ENCODE measurements around the gene EPB41L3.

EPB41L3 gene

GRCh38 chr18:5422626-5423025 is 121.2 kb downstream of the EPB41L3 start:
- Histone ChIP-seq H3K4me2 (ENCODE audit: low read length) (no peak overlapping the region), H3K36me3 (replicated peaks; ENCODE audit: low read depth, low read length) (no peaks in the 10 kb centered on the region), H3K9ac (ENCODE audit: low read length) (no peak overlapping the region), H3K9me3 (ENCODE audit: insufficient read depth, low read length) (no peaks in the 10 kb centered on the region), H4K20me1 (ENCODE audit: insufficient read depth, low read length) (no peaks in the 10 kb centered on the region), H3K4me3 (ENCODE audit: low read length) (no peak overlapping the region), H3K27me3 (ENCODE audit: low read depth, low read length) (no peaks in the 10 kb centered on the region), H3K4me1 (ENCODE audit: low read length) (no peaks in the 10 kb centered on the region), H3K27ac (ENCODE audit: low read length) (no peak overlapping the region), H2AFZ (ENCODE audit: low read depth, low read length) (no peak overlapping the region), H3K79me2 (ENCODE audit: low read length) (no peaks in the 10 kb centered on the region)
- TF ChIP-seq CTCF (IDR thresholded peaks at IDR 0.05; ENCODE audit: low read depth, low read length) (no peak), EZH2phosphoT487 (IDR thresholded peaks at IDR 0.05; ENCODE audit: low read depth) (no peak)

- no peak for TF ChIP-seq EZH2phosphoT487 (IDR thresholded peaks at IDR 0.05; ENCODE audit: low read depth)
- TF ChIP-seq CTCF (IDR thresholded peaks at IDR 0.05; ENCODE audit: low read depth, low read length) = no peak
- Histone ChIP-seq H2AFZ (ENCODE audit: low read depth, low read length) (no peak overlapping the region), H3K9ac (ENCODE audit: low read length) (no peak overlapping the region), H3K36me3 (replicated peaks; ENCODE audit: low read depth, low read length) (no peaks in the 10 kb centered on the region), H3K4me1 (ENCODE audit: low read length) (no peaks in the 10 kb centered on the region), H3K4me2 (ENCODE audit: low read length) (no peak overlapping the region), H3K4me3 (ENCODE audit: low read length) (no peak overlapping the region), H4K20me1 (ENCODE audit: insufficient read depth, low read length) (no peaks in the 10 kb centered on the region), H3K27ac (ENCODE audit: low read length) (no peak overlapping the region), H3K79me2 (ENCODE audit: low read length) (no peaks in the 10 kb centered on the region), H3K27me3 (ENCODE audit: low read depth, low read length) (no peaks in the 10 kb centered on the region), H3K9me3 (ENCODE audit: insufficient read depth, low read length) (no peaks in the 10 kb centered on the region)
These were observed 121.8 kb downstream of the EPB41L3 start for GRCh38 chr18:5421981-5422380.

- no peaks in the 10 kb centered on the region for H3K9me3 ChIP-seq (ENCODE audit: insufficient read depth, low read length)
- no peaks in the 10 kb centered on the region for H3K36me3 ChIP-seq (replicated peaks; ENCODE audit: low read depth, low read length)
- no peaks in the 10 kb centered on the region for H4K20me1 ChIP-seq (ENCODE audit: insufficient read depth, low read length)
- no peak overlapping the region for H2AFZ ChIP-seq (ENCODE audit: low read depth, low read length)
- H3K9ac ChIP-seq (ENCODE audit: low read length) = no peak overlapping the region
- no peaks in the 10 kb centered on the region for H3K27me3 ChIP-seq (ENCODE audit: low read depth, low read length)
- H3K79me2 ChIP-seq (ENCODE audit: low read length) = no peaks in the 10 kb centered on the region
- TF ChIP-seq EZH2phosphoT487 (IDR thresholded peaks at IDR 0.05; ENCODE audit: low read depth) (no peak), CTCF (IDR thresholded peaks at IDR 0.05; ENCODE audit: low read depth, low read length) (no peak)
- no peak overlapping the region for H3K4me2 ChIP-seq (ENCODE audit: low read length)
- H3K4me1 ChIP-seq (ENCODE audit: low read length) = no peaks in the 10 kb centered on the region
- no peak overlapping the region for H3K27ac ChIP-seq (ENCODE audit: low read length)
- H3K4me3 ChIP-seq (ENCODE audit: low read length) = no peak overlapping the region
These were observed 122.9 kb downstream of the EPB41L3 start for GRCh38 chr18:5420906-5421305.

GRCh38 chr18:5419601-5420000 is 124.2 kb downstream of the EPB41L3 start:
- no peak for TF ChIP-seq CTCF (IDR thresholded peaks at IDR 0.05; ENCODE audit: low read depth, low read length)
- no peak for TF ChIP-seq EZH2phosphoT487 (IDR thresholded peaks at IDR 0.05; ENCODE audit: low read depth)
- Histone ChIP-seq H3K4me2 (ENCODE audit: low read length) (no peak overlapping the region), H3K36me3 (replicated peaks; ENCODE audit: low read depth, low read length) (no peaks in the 10 kb centered on the region), H3K27ac (ENCODE audit: low read length) (no peak overlapping the region), H3K9me3 (ENCODE audit: insufficient read depth, low read length) (no peaks in the 10 kb centered on the region), H3K4me1 (ENCODE audit: low read length) (no peaks in the 10 kb centered on the region), H3K4me3 (ENCODE audit: low read length) (no peak overlapping the region), H3K79me2 (ENCODE audit: low read length) (no peaks in the 10 kb centered on the region), H3K27me3 (ENCODE audit: low read depth, low read length) (no peaks in the 10 kb centered on the region), H2AFZ (ENCODE audit: low read depth, low read length) (no peak overlapping the region), H3K9ac (ENCODE audit: low read length) (no peak overlapping the region), H4K20me1 (ENCODE audit: insufficient read depth, low read length) (no peaks in the 10 kb centered on the region)

Measured in OCI-LY3 (cell line).